IPS DF 4.7 (cell line): ENCODE measurements around the gene AHI1.

ENCODE experiments used
- DNase-seq: peaks from one replicate; pipeline ENCODE4 v3.0.0-alpha.2; 2013; ENCODE audit warnings: low spot score; ENCODE audit errors: extremely low read depth

AHI1 gene

DNA sequence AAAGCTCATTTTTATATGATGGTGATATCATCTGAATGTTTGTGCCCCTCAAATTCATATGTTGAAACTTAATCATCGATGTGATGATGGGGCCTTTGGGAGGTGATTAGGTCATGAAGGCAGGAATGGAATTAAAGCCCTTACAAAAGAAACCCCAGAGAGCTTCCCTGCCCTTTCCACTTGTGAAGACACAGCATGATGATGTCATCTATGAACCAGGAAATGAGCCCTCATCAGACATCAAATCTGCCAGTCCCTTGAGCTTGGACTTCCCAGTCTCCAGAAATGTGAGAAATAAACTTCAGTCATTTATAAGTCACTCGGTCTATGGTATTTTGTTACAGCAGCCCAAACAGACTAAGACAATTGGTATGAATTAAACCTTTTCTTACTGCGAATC is 163.4 kb downstream of the AHI1 start:
- no peak for DNase-seq

DNA sequence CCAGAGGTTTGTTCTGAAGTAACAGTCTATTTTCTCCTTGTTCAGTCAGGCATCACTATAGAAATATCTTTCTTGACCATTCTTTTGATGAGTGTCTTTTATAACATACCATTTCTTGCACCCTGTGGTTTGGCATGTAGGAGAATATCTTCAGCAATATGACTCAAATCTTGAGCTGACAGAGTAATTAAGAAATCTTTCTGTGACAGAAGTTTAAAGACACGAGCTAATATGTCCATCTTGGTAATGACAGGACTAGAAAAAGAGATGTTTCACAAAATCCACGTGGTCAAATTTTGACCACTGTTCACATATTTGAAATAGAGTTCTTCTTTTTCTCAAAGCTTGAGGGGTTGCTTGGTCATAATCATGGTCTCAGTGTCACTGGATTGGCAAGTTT is 166.5 kb downstream of the AHI1 start:
- no peak for DNase-seq

DNA sequence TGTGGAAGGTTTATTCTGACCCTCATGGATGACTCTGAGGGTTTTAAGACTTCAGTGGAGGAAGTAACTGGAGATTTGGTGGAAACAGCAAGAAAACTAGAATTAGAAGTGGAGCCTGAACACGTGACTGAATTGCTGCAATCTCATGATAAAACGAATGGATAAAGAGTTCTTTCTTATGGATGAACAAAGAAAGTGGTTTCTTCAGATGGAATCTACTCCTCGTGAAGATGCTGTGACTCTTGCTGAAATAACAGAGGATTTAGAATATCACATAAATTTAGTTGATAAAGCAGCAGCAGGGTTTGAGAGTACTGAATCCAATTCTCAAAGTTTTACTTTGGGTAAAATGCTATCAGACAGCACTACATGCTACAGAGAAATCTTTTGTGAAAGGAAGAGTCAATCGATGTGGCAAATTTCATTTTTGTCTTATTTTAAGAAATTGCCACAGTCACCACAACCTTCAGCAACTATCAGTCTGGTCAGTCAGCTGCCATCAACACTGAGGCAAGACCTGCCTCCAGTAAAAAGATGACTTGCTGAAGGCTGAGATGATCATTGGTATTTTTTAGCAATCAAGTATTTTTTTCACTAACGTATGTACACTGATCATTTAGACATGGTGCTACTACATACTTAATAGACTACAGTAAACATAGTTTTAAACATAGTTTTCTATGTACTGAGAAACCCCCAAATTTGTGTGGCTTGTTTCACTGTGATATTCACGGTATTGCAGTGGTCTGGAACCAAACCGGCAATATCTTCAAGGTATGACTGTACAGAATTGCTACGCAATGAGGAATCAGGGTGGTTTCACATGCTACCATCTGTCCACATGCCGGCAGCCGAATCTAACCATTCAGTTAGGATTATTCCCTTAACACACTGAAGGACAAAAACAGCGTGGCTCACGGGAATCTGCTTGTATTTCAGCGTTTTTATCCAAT is 167.4 kb downstream of the AHI1 start:
- no peak for DNase-seq

DNA sequence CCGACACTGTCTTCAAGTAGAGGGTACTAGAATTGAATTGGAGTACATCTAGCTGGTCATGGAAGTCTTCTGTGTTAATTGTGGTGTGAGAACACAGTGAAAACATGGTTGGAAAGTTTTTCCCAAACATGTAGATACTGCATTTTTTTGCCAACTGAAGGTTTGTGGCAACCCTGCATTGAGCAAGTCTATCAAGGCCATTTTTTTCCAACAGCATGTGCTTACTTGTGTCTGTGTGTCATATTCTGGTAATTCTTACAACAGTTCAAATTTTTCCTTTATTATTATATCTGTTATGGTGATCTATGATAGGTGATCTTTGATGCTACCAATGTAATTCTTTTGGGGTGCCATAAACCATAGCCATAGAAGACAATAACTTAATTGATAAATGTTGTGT is 169.4 kb downstream of the AHI1 start:
- DNase-seq: no peak

DNA sequence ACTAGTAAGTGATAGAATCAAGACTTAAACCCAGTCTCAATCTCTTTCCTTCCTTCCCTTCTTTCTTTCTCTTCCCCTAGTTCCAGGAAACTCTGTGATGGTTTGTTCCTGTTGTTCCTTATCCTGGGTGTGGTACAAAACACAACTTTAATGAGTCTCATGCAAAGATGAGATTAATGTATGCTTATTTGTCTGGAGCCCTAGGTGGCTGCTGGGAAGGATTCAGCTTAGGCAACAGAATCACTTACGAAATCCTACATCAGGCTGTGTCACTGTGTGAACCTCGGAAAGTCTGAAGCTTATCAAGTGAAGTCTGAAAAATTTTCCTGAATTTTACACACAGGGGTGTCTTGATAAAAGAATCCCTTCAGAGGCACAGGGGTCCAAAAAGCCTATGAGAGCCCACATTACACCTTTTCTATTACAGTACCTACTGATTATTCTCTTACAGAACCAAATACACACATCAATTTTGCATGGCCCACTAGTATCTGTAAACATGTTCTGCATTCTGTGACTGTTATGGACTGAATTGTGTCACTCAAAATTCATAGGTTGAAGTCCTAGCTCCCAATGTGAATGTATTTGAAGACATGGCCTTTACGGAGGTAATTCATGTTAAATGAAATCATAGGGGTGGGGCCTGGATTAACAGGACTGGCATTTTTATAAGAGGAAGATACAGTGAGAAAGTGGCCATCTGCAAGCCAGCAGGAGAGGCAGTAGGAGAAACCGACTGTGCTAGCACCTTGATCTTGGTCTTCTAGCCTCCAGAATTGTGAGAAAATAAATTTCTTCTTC is 171.7 kb downstream of the AHI1 start:
- no peak for DNase-seq

DNA sequence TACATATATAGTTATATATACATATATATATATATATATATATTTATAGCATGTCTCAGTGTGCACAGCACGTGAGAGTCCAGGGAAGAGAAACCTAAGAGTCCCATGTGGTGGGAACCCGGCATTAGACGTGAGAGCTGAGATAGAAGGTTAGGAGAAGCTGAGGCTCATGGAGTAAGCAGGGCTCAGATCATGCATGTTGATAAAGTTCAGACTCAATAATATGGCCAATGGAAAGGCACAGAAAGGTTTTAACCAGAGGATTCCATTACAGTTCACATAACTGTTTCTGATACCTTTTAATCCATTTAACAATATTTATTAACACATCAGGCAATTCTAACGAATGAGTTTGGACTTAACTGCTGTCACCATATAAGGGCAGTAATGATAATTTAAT is 173.0 kb downstream of the AHI1 start:
- DNase-seq: no peak

DNA sequence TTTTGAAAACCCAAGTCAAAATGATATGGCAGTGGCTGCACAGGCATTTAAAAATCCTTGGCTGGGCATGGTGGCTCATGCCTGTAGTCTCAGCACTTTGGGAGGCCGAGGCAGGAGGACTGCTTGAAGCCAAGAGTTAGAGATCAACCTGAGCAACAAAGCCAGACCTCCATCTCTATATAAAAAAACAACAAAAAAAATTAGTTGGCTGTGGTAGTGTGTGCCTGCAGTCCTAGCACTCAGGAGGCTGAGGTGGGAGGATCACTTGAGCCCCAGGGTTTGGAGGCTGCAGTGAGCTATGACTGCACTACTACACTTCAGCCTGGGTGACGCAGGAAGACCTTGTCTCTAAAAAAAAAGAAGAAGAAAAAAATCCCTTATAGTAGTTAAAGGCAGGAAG is 173.6 kb downstream of the AHI1 start:
- DNase-seq: no peak

DNA sequence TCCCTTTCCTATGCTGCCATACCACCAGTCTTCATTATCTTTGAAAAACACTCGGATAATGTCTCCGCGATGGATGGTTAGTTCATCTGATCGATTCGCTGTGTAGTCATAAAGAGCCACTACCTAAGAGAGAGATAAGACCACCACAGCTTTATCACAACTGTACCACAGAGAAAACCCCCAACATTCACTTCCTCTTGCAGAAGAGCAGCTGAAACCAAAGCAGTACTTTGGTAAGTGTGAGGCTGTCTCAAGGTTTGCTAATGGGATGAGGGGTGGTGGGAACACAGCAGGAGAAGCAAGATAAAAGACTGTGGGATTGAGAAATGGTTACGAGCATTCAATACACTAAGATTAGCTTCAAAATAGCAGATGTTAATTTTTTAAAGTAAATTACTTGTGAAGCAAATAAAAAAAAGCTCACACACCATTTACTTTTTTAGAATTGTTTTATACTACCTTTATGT is 174.3 kb downstream of the AHI1 start:
- no peak for DNase-seq

DNA sequence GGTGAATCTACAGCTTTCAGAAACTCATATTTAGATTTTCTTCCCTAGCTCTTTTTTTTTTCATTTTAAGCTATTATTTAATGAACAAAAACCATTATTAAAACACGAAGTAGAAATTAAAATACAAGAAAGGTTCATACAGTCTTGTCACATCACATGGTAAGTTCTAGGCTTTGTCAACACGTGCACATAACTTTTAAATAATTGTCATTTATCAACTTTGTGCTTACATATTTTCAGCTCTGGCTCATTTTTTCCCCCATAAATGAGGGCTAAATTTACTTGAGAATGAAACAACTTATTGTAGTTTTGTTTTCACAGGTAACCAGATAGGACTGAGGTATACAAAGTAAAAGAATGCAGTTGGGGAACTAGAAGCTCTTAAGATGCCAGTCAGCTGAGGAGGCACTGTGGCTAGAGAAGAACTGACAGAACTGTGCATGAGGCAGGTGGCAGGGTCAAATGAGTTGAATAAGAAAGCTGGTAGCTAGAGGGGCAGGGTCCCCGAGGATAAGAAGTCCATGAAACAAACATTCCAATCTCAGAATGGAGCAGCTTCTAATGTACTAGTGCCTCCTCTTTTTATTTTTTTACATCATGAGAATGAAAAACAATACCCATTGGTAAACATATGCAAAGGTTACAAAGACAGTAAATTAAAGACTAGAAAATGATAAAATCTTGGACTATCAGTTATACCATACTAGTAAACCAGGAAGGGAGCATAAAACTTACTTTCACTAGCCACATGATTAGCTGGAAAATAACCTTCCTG is 174.9 kb downstream of the AHI1 start:
- DNase-seq: no peak

DNA sequence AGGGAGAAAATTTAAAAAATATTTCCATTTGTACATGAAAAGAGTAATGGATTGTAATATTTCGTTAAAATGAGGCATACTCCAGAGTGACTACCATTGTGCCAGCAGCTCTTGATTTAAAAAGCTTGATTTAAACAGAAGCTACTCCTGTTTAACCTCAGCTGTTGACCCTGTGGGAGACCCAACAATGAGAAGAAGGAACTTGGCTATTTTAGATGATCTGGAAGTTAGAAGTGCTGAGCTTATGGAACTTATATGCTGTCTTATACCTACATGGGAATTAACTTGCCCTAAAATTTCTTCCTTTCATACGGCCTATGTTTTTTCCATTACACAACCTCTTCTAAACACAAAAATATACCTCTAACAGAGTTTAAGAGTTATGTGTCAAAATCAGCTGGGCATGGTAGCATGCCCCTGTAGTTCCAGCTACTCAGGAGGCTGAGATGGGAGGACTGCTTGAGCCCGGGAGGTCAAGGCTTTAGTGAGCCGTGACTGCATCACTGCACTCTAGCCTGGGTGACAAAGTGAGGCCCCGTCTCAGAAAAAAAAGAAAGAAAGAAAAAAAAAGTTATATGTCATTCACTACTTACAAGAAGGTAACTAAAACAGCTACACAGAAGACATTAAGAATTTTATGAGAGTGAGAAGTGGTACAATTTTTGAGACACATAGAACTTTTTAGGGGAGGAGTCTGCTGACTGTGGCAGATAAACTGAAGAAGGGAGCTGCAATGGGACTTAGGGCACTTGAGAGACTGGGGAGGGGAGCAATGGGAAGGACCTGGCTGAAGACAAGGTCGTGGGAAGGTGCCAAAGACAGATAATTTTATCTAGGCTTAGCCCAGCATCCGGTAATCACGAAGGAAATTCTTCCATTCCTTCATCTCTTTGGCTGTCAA is 176.6 kb downstream of the AHI1 start:
- no peak for DNase-seq

DNA sequence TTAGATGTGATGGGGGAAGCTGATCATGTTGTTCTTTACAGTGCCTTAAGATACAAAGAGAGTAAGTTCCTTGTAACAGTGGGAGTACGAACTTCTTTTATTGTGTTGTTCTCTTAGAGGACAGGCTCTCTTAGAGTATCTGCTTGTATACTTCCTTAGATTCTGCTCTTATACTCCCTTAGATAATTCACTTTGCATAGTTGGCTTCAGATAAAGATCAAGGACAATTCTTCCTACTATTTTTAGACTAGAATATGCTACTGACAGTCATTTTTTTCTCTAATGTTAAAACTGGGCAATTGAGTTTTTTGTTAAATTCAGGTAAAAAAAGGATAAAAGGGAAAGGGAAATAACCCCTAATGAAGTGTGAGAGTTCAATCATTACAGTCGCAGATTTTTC is 177.7 kb downstream of the AHI1 start:
- no peak for DNase-seq

DNA sequence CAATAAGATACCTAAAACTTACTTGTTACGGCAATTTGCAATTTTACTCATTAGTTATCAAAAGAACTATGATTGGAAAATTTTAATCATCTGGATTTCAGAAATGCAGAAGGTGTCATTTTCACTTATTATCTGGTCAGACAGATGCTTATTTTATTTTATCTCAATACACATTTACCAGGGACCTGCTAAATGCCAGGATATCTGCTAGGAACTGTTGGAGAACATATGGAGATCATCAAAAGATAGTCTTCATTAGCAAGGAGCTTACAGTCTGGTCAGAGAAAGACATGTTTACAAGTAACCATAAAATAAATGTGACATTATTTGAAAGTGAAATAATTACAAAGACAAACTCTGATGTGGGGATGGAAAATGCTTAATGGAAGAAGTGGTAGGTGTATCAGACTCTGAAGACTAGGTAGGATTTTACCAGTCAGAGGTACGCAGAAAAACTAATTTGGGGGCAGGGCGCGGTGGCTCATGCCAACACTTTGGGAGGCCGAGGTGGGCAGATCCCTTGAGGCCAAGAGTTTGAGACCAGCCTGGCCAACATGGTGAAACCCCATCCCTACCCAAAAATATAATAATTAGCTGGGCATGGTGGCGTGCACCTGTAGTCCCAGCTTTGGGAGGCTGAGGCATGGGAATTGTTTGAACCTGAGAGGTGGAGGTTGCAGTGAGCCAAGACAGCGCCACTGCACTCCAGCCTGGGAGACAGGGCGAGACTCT is 178.6 kb downstream of the AHI1 start:
- DNase-seq: no peak

DNA sequence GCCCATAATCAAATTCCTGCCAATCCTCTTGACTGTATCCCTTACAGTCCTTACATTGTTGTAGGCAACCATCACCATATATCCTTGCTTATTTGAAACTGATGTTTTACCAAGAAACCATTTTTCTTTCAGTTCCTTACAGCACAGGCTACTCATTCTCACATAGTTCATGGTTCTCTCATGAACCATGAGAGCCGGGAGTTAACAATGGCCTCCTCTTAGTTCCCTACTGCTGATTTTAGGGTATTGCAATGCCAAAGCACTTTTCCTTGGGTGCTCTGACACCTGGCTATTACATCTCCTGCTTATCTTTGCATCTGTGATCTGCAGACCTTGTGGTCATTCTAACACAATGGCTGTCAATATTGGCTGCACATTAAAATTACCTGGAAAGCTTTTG is 183.0 kb downstream of the AHI1 start:
- no peak for DNase-seq

DNA sequence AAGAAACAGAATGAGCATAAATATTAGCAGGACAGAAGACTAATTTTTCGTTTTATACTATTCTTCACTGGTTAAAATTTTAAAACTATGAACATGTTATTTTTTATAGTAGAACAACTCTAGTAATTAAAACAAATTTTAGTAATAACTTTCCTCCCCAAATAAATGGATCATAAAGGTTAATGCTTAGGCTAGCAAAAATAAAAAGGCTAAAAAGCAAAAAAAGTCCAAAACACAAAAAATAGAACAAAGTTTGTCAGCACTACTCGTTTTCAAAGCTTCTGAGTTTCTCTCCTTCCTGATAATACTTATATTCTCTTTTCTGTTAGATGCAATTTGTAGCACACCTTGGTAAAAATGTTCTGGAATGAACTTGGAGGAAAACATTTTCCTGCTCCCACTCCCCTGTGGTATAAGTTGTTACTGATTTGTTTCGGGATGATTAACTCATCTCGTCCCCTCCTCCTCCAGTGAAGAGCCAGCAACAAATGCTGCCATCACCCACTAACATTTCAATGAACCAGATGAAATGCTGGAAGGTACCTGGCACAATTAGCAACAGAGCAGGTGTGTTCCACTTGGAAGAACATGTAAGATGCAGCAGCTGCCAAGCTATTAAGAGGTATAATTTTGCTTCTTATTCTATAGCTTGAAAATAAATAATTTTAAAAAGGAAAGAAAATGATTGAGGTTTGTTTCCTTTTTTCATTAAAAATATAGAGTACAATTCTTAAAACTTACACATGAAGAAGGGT is 185.9 kb downstream of the AHI1 start:
- DNase-seq: no peak

DNA sequence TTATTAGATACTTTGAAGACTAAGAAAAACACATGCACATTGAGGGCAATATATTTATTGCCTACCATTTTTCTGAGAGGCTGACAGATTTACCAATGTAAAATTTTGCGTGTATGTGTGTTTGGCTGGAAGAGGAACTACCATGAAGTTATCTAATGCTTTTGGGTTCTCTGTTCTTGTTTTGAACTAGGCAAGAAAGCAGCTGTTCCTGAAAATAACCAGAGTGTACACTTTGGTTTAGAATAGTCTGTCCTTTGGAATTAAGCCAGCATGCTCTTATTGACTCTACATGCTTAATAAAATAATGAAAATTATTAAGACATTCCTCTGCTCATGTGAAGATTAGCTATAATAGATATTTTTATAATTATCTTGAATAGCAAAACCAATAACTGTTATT is 187.2 kb downstream of the AHI1 start:
- no peak for DNase-seq

DNA sequence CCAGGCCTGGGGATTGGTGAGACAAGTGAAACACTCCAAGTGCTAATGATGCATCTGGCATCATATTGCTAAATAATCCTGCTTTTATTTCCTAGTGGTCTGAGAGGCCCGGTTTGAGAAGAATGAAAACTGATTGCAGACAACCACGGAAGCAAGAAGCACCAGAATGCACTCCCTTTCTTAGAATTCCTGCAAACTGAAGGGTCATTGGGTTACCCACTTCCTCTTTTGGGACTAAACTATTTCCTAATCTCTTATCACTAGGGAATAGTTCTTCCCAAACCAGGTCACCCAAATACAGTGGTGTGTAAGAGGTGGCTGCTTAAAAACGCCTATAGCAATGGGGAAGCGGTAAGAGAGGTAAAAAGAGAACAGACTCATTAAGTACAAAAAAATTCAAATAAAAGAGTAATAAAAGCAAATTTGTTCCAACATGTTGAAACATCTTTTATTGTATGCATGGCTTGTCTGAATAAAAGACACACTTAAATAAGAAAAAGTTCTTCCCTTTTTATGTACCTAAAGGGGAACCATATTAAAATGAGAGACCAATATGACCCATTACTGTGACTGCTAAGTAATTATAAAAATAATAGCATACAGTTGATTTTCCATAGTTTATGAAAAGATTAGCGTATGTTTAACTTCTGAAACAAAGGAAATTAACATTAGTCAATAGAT is 190.7 kb downstream of the AHI1 start:
- no peak for DNase-seq

DNA sequence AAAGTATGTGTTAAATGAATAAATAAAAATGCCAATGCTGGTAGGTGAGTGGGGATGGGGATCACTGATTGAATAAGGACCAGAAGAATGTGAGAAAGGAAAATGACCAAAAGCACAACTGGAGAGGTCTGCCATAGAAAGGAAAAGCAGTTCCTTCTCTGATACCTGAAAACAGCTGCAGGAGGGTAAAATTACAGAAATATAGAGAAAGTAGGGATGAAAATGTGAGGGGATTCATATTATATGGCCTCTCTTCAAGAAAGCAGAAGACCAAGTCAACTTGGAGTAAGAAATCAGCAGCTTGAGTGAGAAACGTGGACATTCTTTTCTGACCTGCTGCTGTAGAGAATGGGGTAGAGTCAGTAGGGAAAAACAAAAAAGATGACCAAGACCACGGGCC is 191.4 kb downstream of the AHI1 start:
- DNase-seq: no peak

DNA sequence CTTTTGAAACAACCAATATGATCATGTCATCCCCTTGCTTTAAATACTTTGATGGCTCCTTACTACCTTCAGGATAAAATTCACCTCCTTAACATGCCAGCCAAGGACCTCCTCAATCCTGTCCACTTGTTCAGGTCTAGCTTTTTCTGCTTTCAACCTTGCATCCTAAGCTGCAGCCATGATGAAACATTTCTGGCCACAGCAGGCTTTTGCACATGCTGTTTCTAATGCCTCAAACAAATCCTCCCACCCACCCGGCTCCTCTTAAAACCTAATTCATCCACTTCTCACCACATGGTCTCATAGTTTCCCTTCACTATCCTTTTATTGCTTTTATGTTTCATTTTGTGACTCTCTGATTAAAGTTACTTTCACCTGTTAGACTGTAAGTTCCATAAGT is 191.9 kb downstream of the AHI1 start:
- DNase-seq: no peak

DNA sequence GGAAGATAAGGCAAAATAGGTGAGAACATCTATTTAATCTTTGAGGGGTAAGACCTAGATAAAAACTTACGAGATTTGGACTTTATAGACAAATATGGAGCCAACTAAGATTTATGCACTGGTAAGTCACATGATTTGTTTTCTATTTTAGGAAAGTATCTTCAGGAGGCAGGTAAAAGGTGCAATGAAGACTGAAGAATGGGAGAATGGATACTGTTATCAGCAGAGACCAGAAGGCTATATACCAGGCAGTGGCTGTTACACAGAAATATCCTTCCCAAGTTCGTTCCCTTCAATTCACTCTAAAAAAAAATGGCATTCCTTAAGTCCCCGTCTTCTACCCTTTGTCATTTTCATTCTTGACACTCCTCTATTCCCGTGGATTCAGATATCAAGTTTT is 192.7 kb downstream of the AHI1 start:
- no peak for DNase-seq
